Measurements from ENCODE around the gene NBPF9. TPM values are rescaled to one million over a fixed set of nuclear protein-coding genes. Genes with fewer than 3 reads are reported as not detected.
A peak's percentile ranks its signal among the peaks of the same experiment; 100 is the strongest.
"Not testable (repeated sequence)": the region's sequence is repeated elsewhere in the genome, so short reads cannot be mapped to it uniquely, and the experiment has no call there.

The NBPF9 gene
- total RNA-seq, 4 donors from 2014 or later, result 2.5 to 7.0 (median 3.3) TPM

- ATAC-seq, result not testable (repeated sequence)
Measured at GRCh38 chr1:149093155-149093554, 10.2 kb downstream of the NBPF9 start.

DNA sequence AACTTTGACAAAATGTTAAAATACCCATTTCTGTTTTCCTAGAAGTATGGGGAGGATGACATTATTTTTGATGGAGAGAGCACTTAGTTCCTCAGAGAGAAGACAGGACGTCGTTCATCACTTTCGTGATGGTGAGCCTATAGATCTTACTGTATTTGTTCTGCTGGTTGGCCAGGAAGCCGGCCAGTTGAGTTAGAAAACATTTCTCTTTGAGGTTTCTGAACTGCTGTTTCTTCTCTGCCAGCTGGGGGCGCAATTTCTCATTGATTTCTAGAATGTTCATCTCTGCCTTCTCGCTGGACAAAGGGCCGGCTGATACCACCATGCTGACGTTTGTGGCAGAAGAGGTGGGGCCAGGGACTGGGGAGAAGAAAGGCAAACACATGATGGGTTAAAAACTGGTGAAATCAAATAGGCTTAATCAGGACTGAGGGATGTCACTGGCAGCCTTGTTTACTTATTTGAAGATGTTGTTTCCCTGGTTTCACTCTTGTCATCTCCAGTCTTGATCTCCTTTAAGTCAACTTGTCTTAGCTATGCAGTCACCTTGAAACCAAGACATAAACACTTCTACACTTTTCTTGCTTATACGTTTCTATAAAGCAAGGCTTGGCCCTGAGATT is 27.7 kb downstream of the NBPF9 start:
- in situ Hi-C loops (cut with MboI; ENCODE audit: low sequenced_read_pairs in 4 of 4); ATAC-seq; H3K27ac ChIP-seq; DNase-seq; intact Hi-C loops (cut with DNase I; ENCODE audit: low total_unique reads); H3K9me3 ChIP-seq; H3K36me3 ChIP-seq; H3K4me1 ChIP-seq; H3K27me3 ChIP-seq; H3K4me3 ChIP-seq: not testable (repeated sequence)

More at GRCh38 chr1:149093155-149093554, 10.2 kb downstream of the NBPF9 start:
- H3K36me3 ChIP-seq; intact Hi-C loops (cut with DNase I; ENCODE audit: low total_unique reads); DNase-seq; in situ Hi-C loops (cut with MboI; ENCODE audit: low sequenced_read_pairs in 4 of 4); H3K9me3 ChIP-seq; H3K27ac ChIP-seq; H3K4me3 ChIP-seq; H3K4me1 ChIP-seq; H3K27me3 ChIP-seq: not testable (repeated sequence)

- H3K27ac ChIP-seq, result not testable (repeated sequence)
Measured at GRCh38 chr1:149064611-149065010, 38.7 kb downstream of the NBPF9 start.

DNA sequence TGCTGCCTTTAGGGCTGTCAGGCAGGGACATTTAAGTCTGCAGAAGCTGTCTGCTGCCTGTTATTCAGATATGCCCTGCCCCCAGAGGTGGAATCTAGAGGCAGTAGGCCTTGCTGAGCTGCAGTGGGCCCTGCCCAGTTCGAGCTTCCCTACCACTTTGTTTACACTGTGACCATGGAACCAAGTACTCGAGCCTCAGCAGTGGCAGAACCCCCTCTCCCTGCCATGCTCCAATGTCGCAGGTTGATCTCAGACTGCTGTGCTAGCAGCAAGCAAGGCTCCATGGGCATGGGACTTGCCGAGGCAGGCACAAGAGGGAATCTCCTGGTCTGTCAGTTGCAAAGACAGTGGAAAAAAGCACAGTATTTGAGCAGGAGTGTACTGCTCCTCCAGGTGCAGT is 60.3 kb downstream of the NBPF9 start:
- H3K27me3 ChIP-seq; DNase-seq; H3K36me3 ChIP-seq; in situ Hi-C loops (cut with MboI; ENCODE audit: low sequenced_read_pairs in 4 of 4); intact Hi-C loops (cut with DNase I; ENCODE audit: low total_unique reads); H3K4me3 ChIP-seq; H3K9me3 ChIP-seq; ATAC-seq: not testable (repeated sequence)
- Histone ChIP-seq H3K27ac (peak overlapping the region in 3 of 4 donors; percentile 43 to 54 (median 46)), H3K4me1 (peaks cover 3 to 11% of the 10 kb centered on the region in 2 donors)

More at GRCh38 chr1:149064611-149065010, 38.7 kb downstream of the NBPF9 start:
- intact Hi-C loops (cut with DNase I; ENCODE audit: low total_unique reads); H3K4me3 ChIP-seq; DNase-seq; H3K27me3 ChIP-seq; in situ Hi-C loops (cut with MboI; ENCODE audit: low sequenced_read_pairs in 4 of 4); H3K36me3 ChIP-seq; H3K9me3 ChIP-seq; H3K4me1 ChIP-seq; ATAC-seq: not testable (repeated sequence)

DNA sequence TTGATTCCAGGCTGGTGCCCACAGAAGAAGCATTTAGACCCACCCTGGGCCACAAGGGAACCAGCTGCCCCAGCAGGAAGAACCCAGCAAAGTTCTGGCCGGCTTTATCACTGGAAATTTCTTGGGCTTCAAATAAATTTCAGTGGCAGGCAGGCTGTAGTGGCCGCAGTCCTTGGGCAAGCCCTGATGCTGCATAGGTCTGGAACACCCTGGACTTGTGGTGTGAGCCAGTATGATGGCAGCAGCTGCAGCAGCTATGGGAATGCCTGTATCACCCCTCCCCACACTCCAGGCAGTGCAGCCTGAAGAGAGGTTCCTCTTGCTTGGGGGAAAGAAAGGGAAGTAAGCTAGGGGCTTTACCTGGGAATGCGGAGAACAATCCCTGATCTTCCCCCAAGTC is 69.4 kb downstream of the NBPF9 start:
- H3K36me3 ChIP-seq; H3K4me3 ChIP-seq; H3K9me3 ChIP-seq; DNase-seq; intact Hi-C loops (cut with DNase I; ENCODE audit: low total_unique reads); H3K27ac ChIP-seq; in situ Hi-C loops (cut with MboI; ENCODE audit: low sequenced_read_pairs in 4 of 4); H3K4me1 ChIP-seq; H3K27me3 ChIP-seq: not testable (repeated sequence)
- ATAC-seq, result peak; percentile 26 to 58

DNA sequence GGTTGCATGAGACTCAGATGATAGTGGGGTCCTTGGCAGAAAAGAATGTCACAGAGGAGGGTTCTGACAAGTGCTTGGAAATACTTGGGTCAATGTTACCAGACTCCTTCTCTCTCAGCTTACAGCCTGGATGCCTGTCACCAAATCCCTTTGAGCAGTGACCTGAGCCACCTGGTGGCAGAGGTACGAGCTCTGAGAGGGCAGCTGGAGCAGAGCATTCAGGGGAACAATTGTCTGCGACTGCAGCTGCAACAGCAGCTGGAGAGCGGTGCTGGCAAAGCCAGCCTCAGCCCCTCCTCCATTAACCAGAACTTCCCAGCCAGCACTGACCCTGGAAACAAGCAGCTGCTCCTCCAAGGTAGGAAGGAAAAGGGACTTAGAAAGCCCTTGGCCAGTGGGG is 79.0 kb downstream of the NBPF9 start:
- H3K4me3 ChIP-seq; DNase-seq; intact Hi-C loops (cut with DNase I; ENCODE audit: low total_unique reads); in situ Hi-C loops (cut with MboI; ENCODE audit: low sequenced_read_pairs in 4 of 4); H3K27me3 ChIP-seq; H3K36me3 ChIP-seq; ATAC-seq; H3K9me3 ChIP-seq; H3K4me1 ChIP-seq; H3K27ac ChIP-seq: not testable (repeated sequence)

- H3K27me3 ChIP-seq; H3K27ac ChIP-seq; H3K4me3 ChIP-seq; H3K4me1 ChIP-seq; H3K9me3 ChIP-seq; DNase-seq; in situ Hi-C loops (cut with MboI; ENCODE audit: low sequenced_read_pairs in 4 of 4); intact Hi-C loops (cut with DNase I; ENCODE audit: low total_unique reads); ATAC-seq: not testable (repeated sequence)
- H3K36me3 ChIP-seq, result peaks cover 0 to 13% of the 10 kb centered on the region in 2 donors
Measured at GRCh38 chr1:149018577-149018976, 84.8 kb downstream of the NBPF9 start.

DNA sequence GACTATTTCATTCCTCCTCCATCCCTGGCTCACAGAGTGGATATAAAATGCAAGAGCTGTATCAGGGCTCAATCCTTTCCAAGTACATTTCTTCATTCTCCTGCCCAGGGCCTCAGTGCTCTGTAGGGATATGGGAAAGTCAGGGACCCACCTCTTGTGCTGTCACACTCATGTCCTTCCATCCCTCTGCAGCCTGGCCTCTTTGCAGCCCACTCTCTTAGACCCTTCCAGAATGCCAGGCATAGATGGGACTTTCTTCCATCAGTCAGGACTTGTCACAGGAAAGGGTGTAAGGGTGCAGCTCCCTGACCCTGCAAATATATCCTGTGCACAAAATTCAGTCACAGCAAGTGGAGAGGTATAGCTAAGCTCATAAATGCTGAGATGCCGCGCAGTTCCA is 86.7 kb downstream of the NBPF9 start:
- intact Hi-C loops (cut with DNase I; ENCODE audit: low total_unique reads); in situ Hi-C loops (cut with MboI; ENCODE audit: low sequenced_read_pairs in 4 of 4); DNase-seq; H3K27ac ChIP-seq; ATAC-seq; H3K4me1 ChIP-seq; H3K9me3 ChIP-seq; H3K4me3 ChIP-seq; H3K27me3 ChIP-seq: not testable (repeated sequence)
- H3K36me3 ChIP-seq, result peaks cover 0 to 13% of the 10 kb centered on the region in 2 donors

DNA sequence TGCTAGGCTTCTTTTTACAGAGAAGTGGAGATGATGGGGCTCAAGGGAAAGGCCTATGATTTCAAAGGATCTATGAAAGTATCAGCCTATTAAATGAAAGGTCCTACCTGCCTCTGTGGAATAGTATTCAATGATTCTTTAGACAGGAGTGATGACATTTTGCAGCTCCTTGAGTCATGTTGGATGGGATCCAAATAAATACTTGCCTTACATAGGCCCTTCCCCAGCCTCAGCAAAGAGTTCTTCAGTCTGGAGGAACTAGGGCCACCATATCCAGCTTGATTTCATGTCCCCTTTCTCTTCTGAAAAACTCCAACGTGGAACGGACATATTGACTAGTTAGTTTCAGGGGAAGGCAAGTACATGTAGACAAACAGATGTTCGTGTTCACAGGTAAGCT is 87.8 kb downstream of the NBPF9 start:
- peaks cover 0 to 10% of the 10 kb centered on the region in 2 donors for H3K36me3 ChIP-seq
- H3K9me3 ChIP-seq; intact Hi-C loops (cut with DNase I; ENCODE audit: low total_unique reads); H3K27me3 ChIP-seq; H3K4me1 ChIP-seq; H3K4me3 ChIP-seq; H3K27ac ChIP-seq; in situ Hi-C loops (cut with MboI; ENCODE audit: low sequenced_read_pairs in 4 of 4); DNase-seq: not testable (repeated sequence)
- ATAC-seq, result peak in 1 of 2 donors; percentile 39

DNA sequence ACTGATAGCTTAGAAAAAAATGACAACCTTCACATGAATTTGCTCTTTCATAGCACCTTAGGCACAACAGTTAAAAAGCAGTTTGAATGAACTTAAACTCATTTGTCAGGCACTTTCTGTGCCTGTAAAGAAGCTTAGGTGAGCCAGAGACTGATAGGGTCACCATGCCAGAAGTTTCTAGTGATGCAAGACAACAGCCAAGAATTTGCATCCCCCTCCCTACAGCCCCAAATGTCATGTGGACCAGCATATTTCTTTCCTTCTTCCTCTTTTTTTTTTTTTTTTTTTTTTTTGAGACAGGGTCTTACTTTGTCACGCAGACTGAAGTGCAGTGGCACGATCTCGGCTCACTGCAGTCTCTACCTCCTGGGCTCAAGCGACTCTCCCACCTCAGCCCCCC is 89.8 kb downstream of the NBPF9 start:
- H3K4me1 ChIP-seq; intact Hi-C loops (cut with DNase I; ENCODE audit: low total_unique reads); H3K9me3 ChIP-seq; H3K27ac ChIP-seq; H3K27me3 ChIP-seq; H3K4me3 ChIP-seq; ATAC-seq; DNase-seq; in situ Hi-C loops (cut with MboI; ENCODE audit: low sequenced_read_pairs in 4 of 4): not testable (repeated sequence)
- H3K36me3 ChIP-seq, result peaks cover 0 to 12% of the 10 kb centered on the region in 2 donors

DNA sequence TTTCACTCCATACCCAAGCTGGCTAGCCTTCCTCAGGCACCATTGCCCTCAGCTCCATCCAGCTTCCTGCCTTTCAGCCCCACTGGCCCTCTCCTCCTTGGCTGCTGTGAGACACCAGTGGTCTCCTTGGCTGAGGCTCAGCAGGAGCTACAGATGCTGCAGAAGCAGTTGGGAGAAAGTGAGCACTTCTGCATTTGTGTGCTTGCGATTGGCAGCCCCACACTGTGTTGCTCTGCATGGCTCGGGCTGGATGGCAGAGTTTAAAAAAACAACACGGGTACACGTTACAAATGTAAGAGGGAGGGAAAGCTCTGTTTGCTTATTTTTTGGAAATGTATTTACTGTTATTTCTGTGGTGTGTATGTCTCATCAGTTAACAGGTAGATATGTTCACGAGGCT is 90.8 kb downstream of the NBPF9 start:
- H3K27ac ChIP-seq; DNase-seq; H3K4me1 ChIP-seq; H3K27me3 ChIP-seq; in situ Hi-C loops (cut with MboI; ENCODE audit: low sequenced_read_pairs in 4 of 4); H3K9me3 ChIP-seq; ATAC-seq; H3K4me3 ChIP-seq; intact Hi-C loops (cut with DNase I; ENCODE audit: low total_unique reads): not testable (repeated sequence)
- H3K36me3 ChIP-seq, result peaks cover 0 to 12% of the 10 kb centered on the region in 2 donors

DNA sequence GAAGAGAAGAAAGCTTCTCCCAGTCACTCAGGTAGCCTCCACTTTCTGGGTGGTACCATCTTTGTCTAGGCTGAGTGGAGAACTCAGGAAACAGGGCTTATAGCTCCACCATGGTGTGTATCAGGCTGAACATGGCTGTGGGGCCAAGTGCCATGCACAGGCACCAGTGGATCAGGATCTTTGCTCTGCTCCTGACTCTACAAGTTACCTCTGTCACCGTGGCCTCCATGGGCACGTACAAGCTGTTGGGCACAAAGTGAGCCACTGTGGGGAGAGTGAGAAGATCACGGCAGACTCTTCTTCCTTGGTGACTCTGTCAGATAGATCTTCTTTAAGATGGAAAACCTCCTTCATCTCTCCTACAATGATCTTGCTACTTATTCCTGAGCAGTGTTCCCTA is 93.6 kb downstream of the NBPF9 start:
- H3K4me3 ChIP-seq; H3K4me1 ChIP-seq; DNase-seq; in situ Hi-C loops (cut with MboI; ENCODE audit: low sequenced_read_pairs in 4 of 4); H3K9me3 ChIP-seq; ATAC-seq; intact Hi-C loops (cut with DNase I; ENCODE audit: low total_unique reads); H3K36me3 ChIP-seq; H3K27ac ChIP-seq; H3K27me3 ChIP-seq: not testable (repeated sequence)

All from gastrocnemius medialis (tissue), 4 donors.